Measurements from ENCODE around the gene PAPPA. TPM values are rescaled to one million over a fixed set of nuclear protein-coding genes. Genes with fewer than 3 reads are reported as not detected.

Gene PAPPA
- total RNA-seq, 1 donor = 56.5 TPM

DNA sequence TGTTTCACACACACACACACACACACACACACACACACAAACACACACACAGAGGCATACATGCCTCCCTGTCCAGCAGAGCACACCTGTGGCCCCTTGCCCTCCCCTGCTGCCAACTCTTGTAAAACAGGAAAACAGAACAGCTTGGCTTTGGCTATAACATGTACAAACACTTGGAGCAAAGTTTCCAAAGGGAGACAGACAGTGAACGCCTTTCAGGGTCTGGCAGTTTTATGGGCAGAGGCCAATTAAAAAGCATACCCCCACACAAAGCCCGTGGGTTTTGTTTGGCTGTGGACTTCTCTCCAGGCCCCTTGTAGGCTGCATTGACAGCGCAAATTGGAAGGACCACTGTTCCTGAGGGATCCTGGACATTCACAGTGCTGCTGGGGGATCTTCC is 265.6 kb downstream of the PAPPA start:
- TF ChIP-seq, protein P1, sequence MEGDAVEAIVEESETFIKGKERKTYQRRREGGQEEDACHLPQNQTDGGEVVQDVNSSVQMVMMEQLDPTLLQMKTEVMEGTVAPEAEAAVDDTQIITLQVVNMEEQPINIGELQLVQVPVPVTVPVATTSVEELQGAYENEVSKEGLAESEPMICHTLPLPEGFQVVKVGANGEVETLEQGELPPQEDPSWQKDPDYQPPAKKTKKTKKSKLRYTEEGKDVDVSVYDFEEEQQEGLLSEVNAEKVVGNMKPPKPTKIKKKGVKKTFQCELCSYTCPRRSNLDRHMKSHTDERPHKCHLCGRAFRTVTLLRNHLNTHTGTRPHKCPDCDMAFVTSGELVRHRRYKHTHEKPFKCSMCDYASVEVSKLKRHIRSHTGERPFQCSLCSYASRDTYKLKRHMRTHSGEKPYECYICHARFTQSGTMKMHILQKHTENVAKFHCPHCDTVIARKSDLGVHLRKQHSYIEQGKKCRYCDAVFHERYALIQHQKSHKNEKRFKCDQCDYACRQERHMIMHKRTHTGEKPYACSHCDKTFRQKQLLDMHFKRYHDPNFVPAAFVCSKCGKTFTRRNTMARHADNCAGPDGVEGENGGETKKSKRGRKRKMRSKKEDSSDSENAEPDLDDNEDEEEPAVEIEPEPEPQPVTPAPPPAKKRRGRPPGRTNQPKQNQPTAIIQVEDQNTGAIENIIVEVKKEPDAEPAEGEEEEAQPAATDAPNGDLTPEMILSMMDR (IDR thresholded peaks at IDR 0.05; ENCODE audit: extremely low read depth, low read depth, low read length) = no peak
- H3K27me3 ChIP-seq (ENCODE audit: insufficient read depth, low read length) = no peaks in the 10 kb centered on the region
- no peaks in the 10 kb centered on the region for H3K36me3 ChIP-seq (ENCODE audit: insufficient read depth, low read length)
- H3K4me1 ChIP-seq (ENCODE audit: insufficient read depth, low read length) = no peaks in the 10 kb centered on the region
- no peak overlapping the region for H2AFZ ChIP-seq (ENCODE audit: low read length)
- H4K20me1 ChIP-seq (ENCODE audit: insufficient read depth, low read length) = no peaks in the 10 kb centered on the region
- H3K9me3 ChIP-seq (ENCODE audit: low read depth, low read length) = no peaks in the 10 kb centered on the region
- no peak overlapping the region for H3K4me2 ChIP-seq (ENCODE audit: insufficient read depth, low read length)
- DNase-seq (ENCODE audit: insufficient read length, low spot score, missing footprints) = no peak
- H3K27ac ChIP-seq (ENCODE audit: low read depth, low read length) = no peak overlapping the region
- no peak overlapping the region for H3K4me3 ChIP-seq (ENCODE audit: insufficient read depth, low read length)
- H3K79me2 ChIP-seq (ENCODE audit: insufficient read depth, low read length) = no peaks in the 10 kb centered on the region

DNA sequence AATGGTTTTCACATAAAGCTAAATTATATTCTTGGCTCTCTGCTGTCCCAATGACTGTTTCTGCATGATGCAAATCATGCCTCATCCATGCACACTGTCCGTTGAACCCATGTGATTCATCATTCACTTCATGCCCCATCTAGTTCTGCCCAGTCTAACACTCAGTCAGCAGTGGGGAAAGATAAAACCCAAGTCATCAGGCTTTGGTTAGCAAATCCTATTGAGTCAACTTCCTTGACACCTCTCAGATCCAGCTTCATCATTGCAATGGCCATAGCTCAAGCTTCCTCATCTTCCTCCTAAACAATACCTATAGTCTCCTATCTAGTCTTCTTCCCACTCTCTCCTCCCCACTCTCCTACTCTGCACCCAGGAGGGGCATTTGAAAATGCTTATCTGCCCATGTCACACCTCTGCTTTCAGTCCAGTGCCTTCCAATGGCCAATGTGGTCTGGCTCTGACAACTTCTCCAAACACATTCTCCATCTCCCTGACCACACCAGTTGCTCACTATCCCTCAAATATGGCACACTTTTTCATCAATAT is 267.5 kb downstream of the PAPPA start:
- H3K27me3 ChIP-seq (ENCODE audit: insufficient read depth, low read length) = no peaks in the 10 kb centered on the region
- H3K4me1 ChIP-seq (ENCODE audit: insufficient read depth, low read length) = no peaks in the 10 kb centered on the region
- H3K27ac ChIP-seq (ENCODE audit: low read depth, low read length) = no peak overlapping the region
- H4K20me1 ChIP-seq (ENCODE audit: insufficient read depth, low read length) = no peaks in the 10 kb centered on the region
- TF ChIP-seq, protein P1 (IDR thresholded peaks at IDR 0.05; ENCODE audit: extremely low read depth, low read depth, low read length) = no peak
- DNase-seq (ENCODE audit: insufficient read length, low spot score, missing footprints) = peak; percentile 69
- no peak overlapping the region for H3K4me2 ChIP-seq (ENCODE audit: insufficient read depth, low read length)
- H2AFZ ChIP-seq (ENCODE audit: low read length) = no peak overlapping the region
- no peaks in the 10 kb centered on the region for H3K79me2 ChIP-seq (ENCODE audit: insufficient read depth, low read length)
- no peaks in the 10 kb centered on the region for H3K36me3 ChIP-seq (ENCODE audit: insufficient read depth, low read length)
- no peaks in the 10 kb centered on the region for H3K9me3 ChIP-seq (ENCODE audit: low read depth, low read length)
- H3K4me3 ChIP-seq (ENCODE audit: insufficient read depth, low read length) = no peak overlapping the region

DNA sequence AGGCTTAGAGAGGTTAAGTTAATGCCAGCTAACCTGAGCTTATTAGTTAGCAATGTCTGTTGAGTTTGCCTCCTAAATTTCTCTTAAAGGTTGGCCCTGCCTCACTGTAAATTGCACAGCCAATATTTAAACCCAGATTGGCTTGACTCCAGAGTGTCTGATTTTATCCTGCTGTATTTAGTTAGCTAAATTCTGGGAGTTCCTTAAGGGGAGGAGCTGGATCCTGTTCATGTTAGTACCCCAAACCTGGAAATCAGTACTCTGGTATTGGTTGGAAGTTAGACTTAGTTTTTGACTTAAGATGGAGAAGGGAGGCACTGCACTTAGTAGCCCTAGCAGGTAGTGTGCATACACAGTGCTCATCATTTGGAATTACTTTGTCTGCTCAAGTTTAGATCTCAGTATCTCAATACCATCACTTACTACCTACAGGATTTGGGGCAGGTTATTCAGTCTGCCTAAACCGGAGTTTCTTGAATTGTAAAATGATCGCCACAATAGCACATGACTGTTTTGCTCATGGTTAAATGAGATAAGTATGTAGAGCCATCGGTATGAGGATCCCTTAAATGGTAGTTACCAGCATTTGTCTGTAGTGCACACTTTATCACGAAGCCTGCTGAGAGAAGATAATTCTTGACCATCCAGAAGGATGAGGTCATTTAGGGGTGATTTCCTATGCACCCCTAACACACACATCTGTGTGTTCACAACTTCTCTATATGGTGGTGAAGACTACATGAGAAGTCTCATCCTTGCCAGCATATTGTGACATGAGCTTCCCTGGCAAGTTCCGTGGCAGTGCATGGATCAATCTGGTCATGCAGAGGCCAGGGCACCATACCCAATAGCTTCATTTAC is 268.8 kb downstream of the PAPPA start:
- Histone ChIP-seq H3K27ac (ENCODE audit: low read depth, low read length) (no peak overlapping the region), H3K4me1 (ENCODE audit: insufficient read depth, low read length) (no peaks in the 10 kb centered on the region), H4K20me1 (ENCODE audit: insufficient read depth, low read length) (no peaks in the 10 kb centered on the region), H3K27me3 (ENCODE audit: insufficient read depth, low read length) (no peaks in the 10 kb centered on the region), H3K4me2 (ENCODE audit: insufficient read depth, low read length) (no peak overlapping the region), H3K9me3 (ENCODE audit: low read depth, low read length) (no peaks in the 10 kb centered on the region), H3K36me3 (ENCODE audit: insufficient read depth, low read length) (no peaks in the 10 kb centered on the region), H2AFZ (ENCODE audit: low read length) (no peak overlapping the region), H3K79me2 (ENCODE audit: insufficient read depth, low read length) (no peaks in the 10 kb centered on the region), H3K4me3 (ENCODE audit: insufficient read depth, low read length) (no peak overlapping the region)
- TF ChIP-seq, protein P1 (IDR thresholded peaks at IDR 0.05; ENCODE audit: extremely low read depth, low read depth, low read length) = no peak
- no peak for DNase-seq (ENCODE audit: insufficient read length, low spot score, missing footprints)

DNA sequence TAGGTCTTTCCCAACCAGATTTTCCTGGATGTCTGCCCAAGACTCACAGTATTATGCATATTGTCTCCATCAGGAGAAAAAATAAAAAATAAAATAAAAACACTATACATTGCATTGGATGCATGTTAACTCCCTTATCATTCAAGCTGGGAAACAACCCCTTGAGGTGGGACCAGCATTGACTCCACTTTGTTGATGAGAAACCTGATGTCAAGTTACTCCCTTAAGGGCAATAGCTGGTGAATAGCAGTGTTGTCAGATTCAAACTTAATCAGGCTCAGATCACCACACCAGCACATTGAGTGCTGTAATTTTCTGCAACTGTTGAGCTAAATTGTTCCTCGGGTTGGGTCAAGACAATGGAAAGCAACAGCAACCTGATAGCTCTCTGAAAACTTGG is 269.6 kb downstream of the PAPPA start:
- Histone ChIP-seq H4K20me1 (ENCODE audit: insufficient read depth, low read length) (no peaks in the 10 kb centered on the region), H3K36me3 (ENCODE audit: insufficient read depth, low read length) (no peaks in the 10 kb centered on the region), H3K4me3 (ENCODE audit: insufficient read depth, low read length) (no peak overlapping the region), H3K4me2 (ENCODE audit: insufficient read depth, low read length) (no peak overlapping the region), H3K27ac (ENCODE audit: low read depth, low read length) (no peak overlapping the region), H3K4me1 (ENCODE audit: insufficient read depth, low read length) (no peaks in the 10 kb centered on the region), H3K79me2 (ENCODE audit: insufficient read depth, low read length) (no peaks in the 10 kb centered on the region), H2AFZ (ENCODE audit: low read length) (no peak overlapping the region), H3K27me3 (ENCODE audit: insufficient read depth, low read length) (no peaks in the 10 kb centered on the region), H3K9me3 (ENCODE audit: low read depth, low read length) (no peaks in the 10 kb centered on the region)
- DNase-seq (ENCODE audit: insufficient read length, low spot score, missing footprints) = no peak
- TF ChIP-seq, protein P1 (IDR thresholded peaks at IDR 0.05; ENCODE audit: extremely low read depth, low read depth, low read length) = no peak
